Measurements from ENCODE around the gene SPTBN1. TPM values are rescaled to one million over a fixed set of nuclear protein-coding genes. Genes with fewer than 3 reads are reported as not detected.

SPTBN1 gene
- total and polyA plus RNA-seq, 2 of the 4 experiments (the other 2 are of a cell fraction) = 49.1 to 241 TPM

- no peak overlapping the region for H3K18ac ChIP-seq (ENCODE audit: low read depth, low read length)
- no peak overlapping the region for H4K8ac ChIP-seq (ENCODE audit: low read depth in 2 of 2, low read length in 2 of 2)
- dilution Hi-C loops (cut with HindIII; ENCODE audit: low sequenced_read_pairs, unreplicated experiment) (no loop called here), in situ Hi-C loops (cut with MboI; ENCODE audit: low sequenced_read_pairs) (no loop called here), intact Hi-C loops (cut with micrococcal nuclease) (no loop called here)
- ChIA-PET CTCF (interaction anchor here (0.5 to 1.3 kb wide), 2 partner anchors 12 kb away, joined by 3 to 4 read pairs; no protein-coding TSS in a partner anchor), POLR2A (ENCODE audit: unreplicated experiment) (no interaction called here)
- no peak overlapping the region for H4K5ac ChIP-seq (ENCODE audit: low read depth, low read length)
- no peaks in the 10 kb centered on the region for H3K36me3 ChIP-seq (ENCODE audit: control insufficient read depth, insufficient read depth, low read length)
- H3K9me3 ChIP-seq (ENCODE audit: control insufficient read depth, insufficient read depth, low read length) = no peaks in the 10 kb centered on the region
- H3K4me1 ChIP-seq (ENCODE audit: control insufficient read depth, insufficient read depth, low read length) = no peaks in the 10 kb centered on the region
- H3K56ac ChIP-seq (ENCODE audit: extremely low read depth, insufficient read depth, low read length) = no peak overlapping the region
- 0 out of 2 replicates have a peak, but pooled peaks cover 1% of the 10 kb centered on the region for H3K27me3 ChIP-seq (ENCODE audit: control insufficient read depth, insufficient read depth, low read length)
- no peak overlapping the region for H2AK9ac ChIP-seq (replicated peaks; ENCODE audit: low read depth, low read length, poor library complexity)
- DNase-seq = no peak
- H3K9ac ChIP-seq (ENCODE audit: low read depth, low read length) = no peak overlapping the region
- no peak overlapping the region for H3K23ac ChIP-seq (ENCODE audit: low read depth, low read length)
- no peak overlapping the region for H3K4me2 ChIP-seq (ENCODE audit: low read depth, low read length)
- H3K4me3 ChIP-seq (ENCODE audit: insufficient read depth, low read depth, low read length) = no peak overlapping the region
- no peaks in the 10 kb centered on the region for H4K20me1 ChIP-seq (ENCODE audit: insufficient read depth, low read length)
- H3K9me1 ChIP-seq (ENCODE audit: insufficient read depth, low read length) = peaks cover 3% of the 10 kb centered on the region; the same call in 1 of the 2 replicates
- no peak overlapping the region for H2BK120ac ChIP-seq (ENCODE audit: low read depth, low read length)
- H4K91ac ChIP-seq (ENCODE audit: insufficient read depth, low read depth, low read length) = no peak overlapping the region
- H2AFZ ChIP-seq (replicated peaks; ENCODE audit: low read length, poor library complexity) = no peak overlapping the region
- ATAC-seq (ENCODE audit: low read depth) = no peak
- BruUV-seq (replicated peaks) = no TSS peak
- H2AK5ac ChIP-seq (ENCODE audit: low read depth, low read length) = no peak overlapping the region
- no peak overlapping the region for H3K14ac ChIP-seq (replicated peaks; ENCODE audit: low read depth, low read length)
- no peak overlapping the region for H2BK15ac ChIP-seq (ENCODE audit: low read depth, low read length)
- no peak overlapping the region for H3K27ac ChIP-seq (ENCODE audit: insufficient read depth, low read length)
- H2BK20ac ChIP-seq (ENCODE audit: low read depth, low read length) = no peak overlapping the region
- H3K4ac ChIP-seq (ENCODE audit: low read depth, low read length) = no peak overlapping the region
- H2BK5ac ChIP-seq (ENCODE audit: low read depth, low read length, poor library complexity, severe bottlenecking) = no peak overlapping the region
- no peak for TF ChIP-seq MAZ (IDR thresholded peaks at IDR 0.05; ENCODE audit: borderline replicate concordance, low read depth, low read length)
- H3K79me1 ChIP-seq (ENCODE audit: low read depth in 1 of 2, low read length in 2 of 2) = no peaks in the 10 kb centered on the region
Measured at GRCh38 chr2:54692556-54692955, 236.4 kb downstream of the SPTBN1 start.

Data from IMR-90 (cell line).